HTERT RPE-1 (cell line): ENCODE data around the gene KDM6A.

ENCODE experiments used
- in situ Hi-C: fragments of 300-500 bp; cut with MboI; formaldehyde crosslinking; loops from 4 replicates; pipeline ENCODE4 v1.14.3; 2020; ENCODE audit warnings: low sequenced_read_pairs

KDM6A gene

GRCh38 chrX:45157647-45158046, 284.7 kb downstream of the KDM6A start:
- in situ Hi-C loops = no loop called here
